CD4-positive, alpha-beta T cell treated with Interleukin-2 at 100 ng/mL for 4 hours (primary cell): ENCODE measurements around the gene PPP1R13B.
"Not testable (repeated sequence)": the region's sequence is repeated elsewhere in the genome, so short reads cannot be mapped to it uniquely, and the experiment has no call there.

Source experiments
- DNase-seq: peaks from one replicate; pipeline ENCODE4 v3.0.0-alpha.2; 2020; ENCODE audit warnings: low spot score

Gene PPP1R13B, protein sequence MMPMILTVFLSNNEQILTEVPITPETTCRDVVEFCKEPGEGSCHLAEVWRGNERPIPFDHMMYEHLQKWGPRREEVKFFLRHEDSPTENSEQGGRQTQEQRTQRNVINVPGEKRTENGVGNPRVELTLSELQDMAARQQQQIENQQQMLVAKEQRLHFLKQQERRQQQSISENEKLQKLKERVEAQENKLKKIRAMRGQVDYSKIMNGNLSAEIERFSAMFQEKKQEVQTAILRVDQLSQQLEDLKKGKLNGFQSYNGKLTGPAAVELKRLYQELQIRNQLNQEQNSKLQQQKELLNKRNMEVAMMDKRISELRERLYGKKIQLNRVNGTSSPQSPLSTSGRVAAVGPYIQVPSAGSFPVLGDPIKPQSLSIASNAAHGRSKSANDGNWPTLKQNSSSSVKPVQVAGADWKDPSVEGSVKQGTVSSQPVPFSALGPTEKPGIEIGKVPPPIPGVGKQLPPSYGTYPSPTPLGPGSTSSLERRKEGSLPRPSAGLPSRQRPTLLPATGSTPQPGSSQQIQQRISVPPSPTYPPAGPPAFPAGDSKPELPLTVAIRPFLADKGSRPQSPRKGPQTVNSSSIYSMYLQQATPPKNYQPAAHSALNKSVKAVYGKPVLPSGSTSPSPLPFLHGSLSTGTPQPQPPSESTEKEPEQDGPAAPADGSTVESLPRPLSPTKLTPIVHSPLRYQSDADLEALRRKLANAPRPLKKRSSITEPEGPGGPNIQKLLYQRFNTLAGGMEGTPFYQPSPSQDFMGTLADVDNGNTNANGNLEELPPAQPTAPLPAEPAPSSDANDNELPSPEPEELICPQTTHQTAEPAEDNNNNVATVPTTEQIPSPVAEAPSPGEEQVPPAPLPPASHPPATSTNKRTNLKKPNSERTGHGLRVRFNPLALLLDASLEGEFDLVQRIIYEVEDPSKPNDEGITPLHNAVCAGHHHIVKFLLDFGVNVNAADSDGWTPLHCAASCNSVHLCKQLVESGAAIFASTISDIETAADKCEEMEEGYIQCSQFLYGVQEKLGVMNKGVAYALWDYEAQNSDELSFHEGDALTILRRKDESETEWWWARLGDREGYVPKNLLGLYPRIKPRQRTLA

DNA sequence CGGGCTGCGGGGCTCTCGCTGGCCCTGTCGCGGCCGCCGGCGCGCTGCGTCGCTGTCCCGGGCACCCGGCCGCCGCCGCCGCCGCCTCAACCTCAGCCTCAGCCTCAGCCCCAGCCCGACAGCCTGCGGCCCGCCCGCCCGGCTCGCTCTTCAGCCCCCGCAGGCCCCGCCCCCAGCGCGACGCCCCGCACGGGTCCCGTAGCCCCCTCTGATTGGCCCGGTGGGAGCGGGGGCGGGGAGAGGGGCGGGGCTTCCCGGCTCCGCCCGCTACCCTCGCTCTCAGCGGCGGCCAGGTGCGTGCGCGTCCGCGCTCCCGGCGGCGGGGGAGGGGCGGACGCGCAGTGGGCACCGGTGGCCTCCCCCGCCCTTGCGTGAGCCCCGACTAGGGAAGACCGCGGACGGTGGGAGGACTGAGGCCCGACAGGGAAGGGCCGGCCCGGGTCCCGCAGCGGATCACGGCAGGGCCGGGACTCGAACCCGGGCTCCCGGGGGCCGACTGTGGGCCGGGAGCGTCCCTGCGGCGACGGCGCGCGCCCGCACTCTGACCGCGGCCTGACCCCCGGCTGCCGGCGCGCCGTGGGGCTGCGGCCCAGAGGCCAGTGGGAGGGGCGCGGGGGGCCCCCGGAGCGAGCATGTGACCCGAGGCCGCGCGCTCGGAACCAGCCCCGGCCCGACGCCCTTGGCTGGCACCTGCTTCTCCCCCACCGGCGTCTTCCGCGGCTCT, at the start of gene PPP1R13B:
Gene PPP1R13B, minus strand, starts transcription at position 125 of the 724 bp plus-strand sequence. CDS start 268 bp downstream, outside the sequence.
- DNase-seq, result peak; percentile 93

DNA sequence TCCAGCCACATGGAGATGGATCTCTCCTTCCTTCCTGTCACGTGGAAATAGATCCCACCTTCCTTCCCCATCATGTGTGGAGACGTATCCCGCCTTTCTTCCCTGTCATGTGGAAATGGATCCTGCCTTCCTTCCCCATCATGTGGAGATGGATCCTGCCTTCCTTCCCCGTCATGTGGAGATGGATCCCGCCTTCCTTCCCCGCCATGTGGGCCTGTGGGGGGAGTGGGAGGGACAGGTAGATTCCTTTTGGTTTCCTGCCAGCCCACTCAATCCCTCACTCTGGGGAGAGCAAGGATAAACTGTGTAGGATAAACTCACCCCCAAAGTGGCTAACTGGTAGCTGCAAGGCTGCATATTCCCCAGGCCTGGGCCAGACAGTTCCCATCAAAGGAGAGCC, 49.2 kb upstream of the PPP1R13B start:
- DNase-seq, result no peak

DNA sequence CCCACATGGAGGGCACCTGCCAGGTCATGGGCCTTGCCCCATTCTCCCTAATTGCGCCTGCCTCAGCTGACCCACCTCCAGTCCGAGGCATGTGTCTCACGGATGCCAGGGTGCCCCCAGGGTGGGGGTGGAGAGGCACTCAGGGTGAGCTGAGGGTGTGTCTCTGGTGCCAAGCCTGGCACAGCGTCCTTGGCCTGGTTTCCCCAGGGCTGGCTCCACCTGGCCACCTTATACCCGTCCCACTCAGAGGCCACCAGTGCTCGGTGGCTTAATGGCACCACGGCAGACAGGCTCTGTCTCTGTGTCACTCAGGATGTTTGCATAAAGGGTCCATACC, 47.3 kb upstream of the PPP1R13B start:
- no peak for DNase-seq

DNA sequence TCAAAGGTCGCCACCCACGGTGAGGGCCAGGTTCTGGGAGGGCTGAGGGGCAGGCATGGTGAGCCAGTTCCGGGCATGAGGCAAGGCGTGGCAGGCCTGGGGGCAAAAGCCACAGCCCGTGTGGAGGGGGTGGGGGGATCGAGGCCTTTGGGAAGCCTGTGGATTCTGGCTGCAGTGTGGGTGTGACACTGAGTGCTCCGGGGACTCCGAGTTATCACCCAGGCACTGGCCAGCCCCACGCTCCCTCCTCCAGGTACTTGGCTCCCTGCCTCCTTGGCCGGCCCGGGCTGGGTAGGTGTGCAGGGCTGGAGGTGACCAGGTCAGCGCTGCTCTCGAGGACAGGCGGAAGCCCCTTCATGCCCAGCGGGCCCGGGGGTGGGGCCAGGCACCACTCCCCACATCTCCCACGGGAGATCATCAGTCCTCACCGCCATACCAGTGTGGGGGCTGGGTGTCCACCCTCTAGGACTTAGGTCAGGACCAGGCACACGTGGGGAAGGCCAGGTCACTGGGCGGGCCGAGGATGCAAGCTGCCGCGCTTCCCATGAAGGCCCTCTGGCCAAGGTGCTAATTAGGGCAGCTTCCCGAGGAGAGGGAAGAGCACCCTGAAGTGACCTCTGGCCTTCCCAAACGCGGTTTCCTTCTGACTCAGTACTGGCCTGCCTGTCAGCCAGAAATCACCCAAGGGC, 46.8 kb upstream of the PPP1R13B start:
- DNase-seq, result no peak

DNA sequence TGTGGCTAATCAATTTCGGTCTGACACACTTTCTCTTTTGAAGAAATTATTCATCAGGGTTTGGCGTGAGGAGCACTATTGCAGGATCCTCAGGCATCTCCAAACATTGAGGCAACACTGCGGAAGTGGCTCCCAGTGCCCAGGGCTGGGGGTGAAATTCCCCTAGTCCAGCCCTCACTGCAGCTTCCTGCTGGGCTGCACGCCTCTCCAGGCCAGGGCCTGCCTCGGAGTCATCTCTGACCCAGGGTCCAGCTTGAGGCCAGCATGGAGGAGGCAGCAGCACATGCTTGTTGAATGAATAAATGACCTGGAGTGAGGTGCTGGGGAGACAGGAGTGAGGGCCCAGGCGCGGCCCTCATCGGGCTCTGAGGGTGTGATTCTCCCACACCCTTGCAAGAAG, 44.9 kb upstream of the PPP1R13B start:
- no peak for DNase-seq

DNA sequence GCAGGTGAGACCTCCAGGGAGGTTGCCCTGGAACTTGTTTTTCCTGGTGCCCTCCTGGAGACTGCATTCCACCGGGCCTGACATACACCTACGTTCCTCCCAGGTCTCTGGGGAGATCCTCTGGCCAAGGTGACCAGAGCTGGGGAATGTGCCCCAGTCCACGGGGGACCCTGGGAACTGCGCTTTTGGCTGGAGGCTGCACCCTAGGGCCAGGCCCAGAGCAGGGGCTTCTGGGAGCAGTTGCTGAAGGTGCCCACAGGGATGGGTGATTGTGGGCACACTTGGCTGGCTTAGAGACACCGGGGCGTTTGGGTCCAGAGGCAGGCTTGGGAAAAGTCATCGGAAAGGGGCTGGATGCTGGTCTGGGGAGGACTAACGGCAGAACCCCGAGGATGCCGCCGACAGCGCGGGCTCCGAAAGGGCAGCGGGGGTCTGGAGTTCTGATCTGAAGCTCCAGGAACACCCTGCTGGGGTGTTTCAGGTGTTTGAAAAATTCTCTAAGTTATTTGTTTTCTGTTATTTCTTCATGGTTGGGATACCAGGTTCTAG, 44.4 kb upstream of the PPP1R13B start:
- no peak for DNase-seq

DNA sequence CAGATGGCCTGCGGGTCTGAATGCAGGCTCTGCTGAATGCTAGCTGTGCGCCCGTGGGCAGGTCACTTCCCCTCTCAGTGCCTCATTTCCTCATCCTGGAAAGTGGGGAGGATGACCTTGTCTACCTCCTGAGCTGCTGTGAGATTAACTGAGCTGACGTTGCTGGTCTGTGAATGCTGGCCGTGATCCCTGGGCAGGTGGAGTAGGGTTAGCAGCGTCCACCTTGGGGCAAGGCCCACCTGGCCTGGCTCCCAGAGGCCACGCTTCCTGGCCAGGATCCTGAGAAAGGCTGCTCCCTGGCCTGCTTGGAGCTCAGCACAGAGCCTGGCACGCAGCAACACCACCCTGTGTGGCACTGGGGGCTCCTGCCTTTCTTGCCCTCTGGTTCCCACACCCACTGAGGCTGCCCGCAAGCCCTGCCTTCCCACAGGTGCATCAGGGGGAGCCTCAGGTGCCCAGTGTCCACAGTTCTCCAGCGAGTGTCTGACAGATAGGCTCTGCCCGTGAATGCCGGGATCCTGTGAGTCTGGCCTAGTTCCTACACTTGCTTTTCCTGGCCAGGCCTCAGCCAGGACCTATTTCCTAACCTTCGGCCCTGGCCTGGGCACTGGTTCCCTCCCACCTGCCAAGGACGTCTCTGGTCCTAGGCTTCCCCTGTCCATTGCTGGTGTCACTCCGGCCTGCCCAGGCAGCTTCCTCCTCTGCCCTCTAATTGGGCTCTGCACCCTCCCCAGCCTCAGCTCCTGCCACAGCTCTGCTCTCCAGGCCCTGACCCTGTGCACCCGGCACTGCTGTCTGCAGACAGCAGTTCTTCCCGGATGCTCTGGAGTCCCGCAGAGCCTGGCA, 43.7 kb upstream of the PPP1R13B start:
- DNase-seq, result no peak

DNA sequence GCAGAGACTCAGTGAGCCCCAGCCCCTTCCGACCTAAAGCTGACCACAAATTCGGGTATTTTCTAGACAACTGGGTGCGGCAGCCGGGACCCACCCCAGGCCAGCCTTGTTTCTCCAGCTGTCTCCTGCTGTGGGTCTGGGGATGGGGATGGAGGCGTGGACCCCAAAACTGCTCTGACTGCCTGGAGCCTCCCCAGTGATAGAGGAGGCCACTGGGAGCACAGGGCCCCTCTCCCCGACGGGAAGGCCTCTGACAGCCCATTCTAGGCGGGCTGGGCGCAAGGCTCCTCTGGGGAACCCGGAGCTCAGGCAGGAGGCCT, 42.6 kb upstream of the PPP1R13B start:
- no peak for DNase-seq

DNA sequence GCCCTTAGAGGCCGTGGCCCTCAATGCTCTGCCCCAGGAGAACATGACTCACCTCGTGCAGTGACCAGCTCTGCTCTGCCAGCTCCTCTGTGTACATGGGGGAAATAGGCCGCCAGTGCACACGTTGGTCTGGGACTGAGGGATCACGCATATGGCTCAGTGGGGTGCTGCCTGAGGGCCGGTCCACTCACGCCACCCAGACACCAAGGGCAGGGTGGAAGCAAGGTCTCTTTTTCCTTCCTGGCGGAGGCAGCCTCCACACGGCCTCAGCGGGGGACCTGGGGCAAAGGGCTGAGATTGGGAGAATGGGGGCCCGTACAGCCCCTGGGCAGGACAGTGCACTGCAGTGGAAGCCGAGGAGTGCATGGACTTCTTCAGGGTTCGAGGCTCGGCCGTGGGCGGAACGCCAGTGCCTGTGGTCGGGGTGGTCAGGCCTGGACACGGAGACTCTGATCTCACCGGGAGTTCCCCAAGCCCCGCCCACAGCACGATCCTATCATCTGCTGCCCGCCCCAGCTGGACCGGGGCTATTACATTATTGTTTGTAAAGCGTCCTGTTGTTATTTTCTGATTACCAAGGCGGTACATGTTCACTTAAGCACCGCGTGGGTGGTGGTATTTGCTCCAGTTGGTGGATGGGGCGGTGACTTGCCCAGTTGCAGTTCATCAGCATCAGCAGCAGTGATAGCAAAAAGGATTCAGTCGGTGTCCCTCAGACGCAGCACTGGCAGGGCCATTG, 42.1 kb upstream of the PPP1R13B start:
- DNase-seq, result no peak

DNA sequence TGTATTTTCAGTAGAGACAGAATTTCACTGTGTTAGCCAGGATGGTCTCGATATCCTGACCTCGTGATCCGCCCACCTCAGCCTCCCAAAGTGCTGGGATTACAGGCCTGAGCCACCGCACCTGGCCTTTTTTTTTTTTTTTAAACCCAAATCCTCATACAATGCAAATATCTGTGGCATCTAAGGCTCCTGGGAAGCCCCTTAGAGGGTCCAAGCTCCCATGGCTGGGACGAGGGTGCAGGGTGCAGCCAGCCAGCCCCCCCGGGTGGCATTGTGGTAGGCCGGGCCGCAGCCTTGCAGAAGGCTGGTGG, 41.6 kb upstream of the PPP1R13B start:
- DNase-seq, result not testable (repeated sequence)

DNA sequence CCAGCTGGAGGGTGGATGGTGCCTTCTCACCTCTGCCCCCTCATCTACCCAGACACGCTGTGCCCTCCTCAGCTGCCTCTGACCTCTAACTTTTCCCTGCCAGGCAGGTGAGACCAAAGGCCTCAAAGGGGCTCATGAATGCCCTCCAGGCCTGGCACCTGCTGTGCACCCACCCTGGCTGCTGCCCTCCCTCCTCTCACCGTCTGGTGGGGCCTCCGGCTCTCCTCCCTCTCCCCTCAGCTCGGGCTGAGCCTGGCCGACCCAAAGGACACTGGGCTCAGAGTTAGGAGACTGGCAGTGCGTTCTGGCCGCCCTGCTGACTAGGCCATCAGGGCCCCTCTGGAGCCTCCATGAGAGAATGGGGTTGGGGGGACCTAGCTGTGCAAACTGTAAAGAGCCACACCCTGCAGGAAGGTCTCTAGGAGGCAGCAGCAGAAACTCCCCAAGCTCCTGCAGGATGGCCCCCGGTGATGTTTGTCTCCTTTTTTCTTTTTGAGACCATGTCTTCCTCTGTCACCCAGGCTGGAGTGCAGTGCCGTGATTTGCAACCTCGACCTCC, 40.3 kb upstream of the PPP1R13B start:
- no peak for DNase-seq

DNA sequence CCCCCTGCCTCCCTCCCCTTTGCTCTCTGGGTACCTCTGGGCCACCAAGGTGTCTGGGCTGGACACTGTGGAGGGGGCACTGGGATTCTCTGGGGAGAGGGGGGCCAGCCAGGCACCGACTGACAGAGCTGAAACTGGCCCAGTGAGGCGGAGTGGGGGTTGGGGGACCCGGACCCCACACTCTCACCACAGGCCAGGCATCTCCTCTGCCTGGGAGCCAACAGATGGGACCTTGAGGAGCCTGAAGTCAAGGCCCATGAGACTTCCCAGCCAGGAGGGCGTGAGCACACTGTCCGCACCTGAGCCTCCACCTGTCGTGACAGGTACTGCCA, 39.8 kb upstream of the PPP1R13B start:
- no peak for DNase-seq

DNA sequence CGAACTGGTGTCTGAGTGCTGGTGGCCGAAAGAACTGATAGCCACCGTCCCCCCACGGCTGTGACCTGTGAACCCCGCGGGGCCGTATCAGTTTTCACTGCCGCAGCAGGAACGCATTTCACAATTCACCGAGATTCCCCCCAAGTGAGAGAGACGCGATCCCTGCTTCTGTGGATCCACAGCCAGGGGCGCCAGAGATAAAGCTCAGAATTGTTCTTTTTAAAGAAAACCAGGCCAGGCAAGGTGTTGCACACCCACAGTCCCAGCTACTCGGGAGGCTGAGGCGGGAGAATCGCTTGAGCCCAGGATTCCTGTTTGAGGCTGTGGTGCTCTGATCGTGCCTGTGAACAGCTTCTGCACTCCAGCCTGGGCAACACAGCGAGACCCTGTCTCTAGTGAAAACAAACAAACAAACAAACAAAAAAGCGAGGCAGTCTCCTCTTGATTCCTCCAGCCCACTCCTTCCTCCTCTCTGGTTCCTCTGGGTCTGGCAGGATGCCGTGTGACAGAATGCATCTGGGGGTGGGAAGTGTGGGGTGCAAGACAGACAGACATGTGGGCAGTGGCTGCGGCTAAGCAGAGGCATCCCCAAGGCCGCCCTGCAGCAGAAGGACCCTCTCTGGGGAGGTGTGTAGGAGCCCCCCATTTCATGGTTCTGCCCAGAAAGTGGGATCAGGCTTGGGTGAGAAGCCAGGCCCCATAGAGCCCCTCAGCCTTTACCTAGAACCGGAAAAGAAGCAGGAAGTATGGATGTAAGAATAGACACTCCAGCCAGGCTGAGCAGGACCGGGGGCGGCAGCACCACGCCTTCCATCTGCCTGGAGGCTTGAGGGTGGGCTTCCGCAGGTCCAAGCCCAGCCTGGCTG, 39.2 kb upstream of the PPP1R13B start:
- DNase-seq, result no peak

DNA sequence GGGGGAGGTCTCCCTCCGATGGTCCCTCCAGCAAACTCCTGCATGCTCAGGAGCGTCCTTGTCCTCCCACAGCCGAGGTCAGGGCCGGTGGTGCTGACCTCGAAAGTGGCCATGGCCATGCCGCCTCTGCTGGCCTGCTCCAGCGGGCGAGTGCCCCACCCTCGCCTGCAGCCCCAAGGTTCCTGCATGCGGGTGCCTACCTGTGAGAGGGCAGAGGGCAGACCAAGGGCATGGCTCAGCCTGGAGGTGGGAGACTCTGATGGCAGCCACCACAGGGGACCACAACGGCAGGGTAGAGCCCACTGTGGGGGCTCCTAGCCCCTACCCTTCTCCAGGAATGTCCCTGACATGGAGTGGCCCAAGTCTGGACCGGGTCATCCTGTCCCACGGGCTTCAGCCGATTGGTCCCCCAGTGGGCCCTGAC, 38.1 kb upstream of the PPP1R13B start:
- no peak for DNase-seq

DNA sequence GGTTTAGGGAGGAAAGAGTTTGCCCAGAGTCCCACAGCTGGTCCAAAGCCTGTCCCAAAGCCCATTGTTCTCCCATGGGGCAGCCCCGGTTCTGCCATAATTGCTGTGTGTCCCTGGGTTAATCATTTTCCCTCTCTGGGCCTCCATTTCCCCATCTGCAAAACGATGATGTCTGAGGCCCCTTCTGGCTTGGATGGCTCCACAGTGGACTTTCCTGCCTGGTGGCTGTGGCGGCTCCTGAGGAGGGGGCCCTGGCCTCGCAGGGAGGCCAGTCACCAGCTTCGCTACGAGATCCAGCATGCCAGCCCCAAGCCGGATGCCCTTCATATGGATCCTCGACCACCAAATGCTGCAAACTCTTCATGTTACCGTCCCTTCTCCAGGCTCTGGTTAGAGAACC, 37.5 kb upstream of the PPP1R13B start:
- no peak for DNase-seq

DNA sequence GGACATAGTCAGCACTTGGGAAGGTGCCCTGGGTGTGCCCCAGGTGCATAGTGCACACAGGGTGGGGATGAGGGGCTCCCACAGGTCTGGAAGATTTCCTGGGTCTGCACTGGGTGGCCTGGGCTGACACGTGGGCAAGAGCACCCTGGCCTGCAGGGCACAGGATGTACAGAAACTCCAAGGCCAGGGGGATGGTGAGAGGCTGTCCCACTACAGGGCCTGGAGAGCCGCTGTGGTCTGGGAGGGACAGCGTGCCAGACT, 35.8 kb upstream of the PPP1R13B start:
- DNase-seq, result no peak

DNA sequence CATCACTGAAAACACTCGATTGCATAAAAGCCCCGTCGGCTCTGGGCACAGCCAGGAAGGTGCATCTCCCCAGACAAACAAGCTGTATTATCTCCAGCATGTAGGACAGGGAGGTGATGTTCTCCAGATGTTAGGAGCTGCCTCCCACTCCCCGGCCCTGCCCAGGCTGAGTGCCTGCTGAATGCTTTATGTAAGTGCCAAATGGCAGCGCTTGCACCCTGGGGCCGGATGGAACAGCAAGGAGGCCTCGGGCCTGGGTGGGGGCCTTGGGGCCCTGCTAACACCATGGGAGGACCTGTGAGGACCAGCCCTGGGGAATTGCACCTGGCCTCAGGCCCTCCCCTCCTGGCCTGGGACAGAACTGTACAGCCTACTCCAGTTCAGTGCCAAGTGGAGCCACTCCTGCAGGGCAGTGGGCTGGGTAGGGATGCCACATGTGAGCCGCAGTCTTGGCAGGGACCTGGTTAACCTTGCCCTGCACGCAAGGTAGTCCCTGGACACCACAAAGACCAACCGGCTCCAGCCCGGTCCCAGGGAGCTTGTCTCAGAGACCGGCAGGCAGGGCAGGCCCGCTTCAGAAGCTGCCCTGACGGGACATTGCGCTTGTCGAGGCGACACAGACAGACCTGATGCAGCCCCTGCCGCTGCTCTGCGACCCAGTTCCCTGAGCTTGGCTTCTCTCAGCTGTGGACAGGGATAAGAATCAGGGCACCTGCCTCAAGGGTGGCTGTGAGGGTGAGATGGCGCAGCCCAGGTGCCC, 35.3 kb upstream of the PPP1R13B start:
- no peak for DNase-seq
